Natural killer cell treated with Interleukin-12 subunit alpha and Interleukin-12 subunit beta and Interleukin-15 and Interleukin-18, amount 100 ng/mL, for 72 hours (primary cell): Measurements from ENCODE around the gene RAB24. TPM values are rescaled to one million over a fixed set of nuclear protein-coding genes. Genes with fewer than 3 reads are reported as not detected.

ENCODE experiments used
- ATAC-seq, 2 donors: fragments of 150-1000 bp; cut with Tn5 transposase in 1 of 2; sonication (Bioruptor Pico), chemical (Tn5 transposase) in 1 of 2; 2 replicates each; pipeline ENCODE4 v1.10.0; 2021
- DNase-seq: peaks from one replicate; pipeline ENCODE4 v3.0.0; 2022; ENCODE audit warnings: low spot score
- H3K27ac Mint-ChIP-seq, 2 donors: 1 replicate in 1 of 2; 2 replicates in 1 of 2; pipeline ENCODE4 v1.8.0; 2022; ENCODE audit warnings: mixed read lengths in 2 of 2, mild to moderate bottlenecking in 1 of 2, moderate library complexity in 1 of 2
- H3K27me3 Mint-ChIP-seq, 2 donors: 1 replicate in 1 of 2; 2 replicates in 1 of 2; pipeline ENCODE4 v1.8.0; 2022; ENCODE audit warnings: mixed read lengths in 2 of 2
- H3K36me3 Mint-ChIP-seq: one replicate; pipeline ENCODE4 v1.8.0; 2022; ENCODE audit warnings: mixed read lengths
- H3K4me1 Mint-ChIP-seq, 2 donors: 1 replicate in 1 of 2; 2 replicates in 1 of 2; pipeline ENCODE4 v1.8.0; 2022; ENCODE audit warnings: low read depth in 2 of 2, mixed read lengths in 2 of 2, mild to moderate bottlenecking in 1 of 2
- H3K4me3 Mint-ChIP-seq: one replicate; pipeline ENCODE4 v1.8.0; 2022; ENCODE audit warnings: mixed read lengths
- H3K9me3 Mint-ChIP-seq: 2 replicates; pipeline ENCODE4 v1.8.0; 2022; ENCODE audit warnings: mixed read lengths
- total RNA-seq, 2 donors: library from RNA; stranded (reverse); gene quantifications; one replicate each; pipeline ENCODE4 v1.2.3, GENCODE V29; 2022

RAB24 gene
- total RNA-seq, 2 donors from 2014 or later = 44.2 to 49.8 TPM

DNA sequence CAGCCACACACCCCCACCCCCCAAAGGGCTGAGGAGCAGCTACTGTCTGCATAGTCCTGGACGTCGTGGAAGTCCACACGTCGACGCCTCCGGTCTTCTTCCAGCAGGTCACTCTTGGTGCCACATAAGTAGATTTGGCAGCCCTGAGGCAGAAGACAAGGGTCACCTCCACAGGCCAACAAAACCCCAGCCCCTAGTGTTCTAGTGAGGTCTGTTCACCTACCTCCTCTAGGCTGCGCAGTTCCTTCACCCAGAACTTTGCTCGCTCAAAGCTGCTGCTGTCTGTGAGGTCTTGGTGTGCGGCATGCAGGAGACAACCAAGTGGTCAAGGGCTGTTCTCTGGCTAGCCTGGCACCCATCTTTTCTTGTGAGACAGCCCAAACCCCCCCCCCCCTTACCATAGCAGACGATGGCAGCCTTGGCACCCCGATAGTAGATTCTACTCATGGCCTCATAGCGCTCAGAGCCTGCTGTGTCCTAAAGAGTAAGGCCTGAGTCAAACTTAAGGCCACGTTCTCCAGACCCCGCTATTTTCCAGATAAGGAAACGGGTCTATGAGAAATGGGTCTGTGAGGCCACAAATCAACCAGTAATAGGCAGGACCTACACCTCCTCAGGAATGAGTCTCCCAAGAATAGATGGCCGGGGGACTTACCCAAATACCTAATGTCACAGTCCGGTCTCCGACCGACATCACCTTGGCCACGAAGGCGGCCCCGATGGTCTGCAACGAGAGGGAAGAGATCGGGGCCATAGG, 987 bp downstream of the RAB24 start:
- no peaks in the 10 kb centered on the region for H3K9me3 Mint-ChIP-seq
- DNase-seq = no peak
- H3K4me1 Mint-ChIP-seq = peaks cover 61 to 79% of the 10 kb centered on the region in 2 donors
- no peaks in the 10 kb centered on the region for H3K27me3 Mint-ChIP-seq
- H3K27ac Mint-ChIP-seq = peak overlapping the region; percentile 82 to 83
- no peak for ATAC-seq
- H3K36me3 Mint-ChIP-seq = peaks cover 4% of the 10 kb centered on the region
- H3K4me3 Mint-ChIP-seq = peak overlapping the region; percentile 96

DNA sequence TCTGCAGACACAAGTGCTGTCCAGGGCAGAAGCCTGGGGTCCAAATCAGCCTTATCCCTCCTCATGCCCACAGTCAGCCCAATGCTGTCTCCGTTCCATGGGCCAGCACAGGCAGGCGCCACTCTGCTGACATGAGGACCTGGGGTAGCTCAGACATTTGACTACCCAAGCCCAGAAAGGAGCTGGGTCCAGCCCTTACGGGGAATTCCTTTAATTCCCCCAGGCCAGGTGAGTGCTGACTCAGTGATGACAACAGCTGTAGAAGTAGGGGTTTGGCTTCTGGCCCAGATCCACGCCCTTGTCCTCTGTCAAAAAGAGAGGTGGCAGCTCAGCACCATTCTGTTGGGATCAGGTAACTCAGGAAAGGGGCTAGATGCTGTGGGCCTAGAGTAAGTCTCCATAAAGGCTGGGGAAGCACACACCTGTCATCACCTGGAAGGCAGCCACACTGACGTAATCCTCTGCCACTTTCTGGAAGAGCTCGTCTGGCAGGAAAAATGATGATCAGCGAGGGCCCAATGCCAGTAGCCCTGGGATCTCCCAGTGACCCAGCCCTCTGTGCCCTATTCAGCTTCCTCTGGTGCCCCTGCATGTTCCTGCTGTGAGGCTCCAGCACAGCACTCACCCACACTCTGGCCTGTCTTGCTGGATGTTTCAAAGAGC, 1.9 kb downstream of the RAB24 start:
- H3K4me1 Mint-ChIP-seq = peaks cover 60 to 79% of the 10 kb centered on the region in 2 donors
- ATAC-seq (no peak), DNase-seq (no peak)
- peak overlapping the region; percentile 82 to 83 for H3K27ac Mint-ChIP-seq
- H3K27me3 Mint-ChIP-seq = no peaks in the 10 kb centered on the region
- H3K36me3 Mint-ChIP-seq = peaks cover under 1% of the 10 kb centered on the region
- peak overlapping the region; percentile 96 for H3K4me3 Mint-ChIP-seq
- H3K9me3 Mint-ChIP-seq = no peaks in the 10 kb centered on the region

DNA sequence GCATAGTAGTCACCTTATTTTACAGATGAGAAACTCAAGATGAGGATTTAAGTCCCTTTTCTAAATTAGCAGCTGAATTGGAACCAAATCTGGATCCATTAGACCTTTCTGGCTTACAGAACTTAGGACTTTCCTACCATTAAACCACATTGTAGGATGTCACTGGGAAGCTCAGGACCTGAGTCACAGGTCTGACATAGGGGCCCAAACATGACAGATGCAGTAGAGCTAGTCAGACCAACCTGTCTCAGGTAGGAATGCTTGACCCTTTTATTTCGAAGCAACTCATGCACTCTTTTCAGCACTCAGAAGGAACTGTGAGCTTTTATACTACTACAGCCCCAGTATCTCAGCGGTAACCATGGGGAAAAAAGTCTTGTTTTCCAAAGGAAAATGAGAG, 2.6 kb downstream of the RAB24 start:
- H3K4me1 Mint-ChIP-seq = peaks cover 61 to 79% of the 10 kb centered on the region in 2 donors
- DNase-seq (no peak), ATAC-seq (no peak)
- H3K27ac Mint-ChIP-seq = peak overlapping the region; percentile 82 to 83
- no peaks in the 10 kb centered on the region for H3K9me3 Mint-ChIP-seq
- peak overlapping the region; percentile 96 for H3K4me3 Mint-ChIP-seq
- no peaks in the 10 kb centered on the region for H3K36me3 Mint-ChIP-seq
- H3K27me3 Mint-ChIP-seq = no peaks in the 10 kb centered on the region

DNA sequence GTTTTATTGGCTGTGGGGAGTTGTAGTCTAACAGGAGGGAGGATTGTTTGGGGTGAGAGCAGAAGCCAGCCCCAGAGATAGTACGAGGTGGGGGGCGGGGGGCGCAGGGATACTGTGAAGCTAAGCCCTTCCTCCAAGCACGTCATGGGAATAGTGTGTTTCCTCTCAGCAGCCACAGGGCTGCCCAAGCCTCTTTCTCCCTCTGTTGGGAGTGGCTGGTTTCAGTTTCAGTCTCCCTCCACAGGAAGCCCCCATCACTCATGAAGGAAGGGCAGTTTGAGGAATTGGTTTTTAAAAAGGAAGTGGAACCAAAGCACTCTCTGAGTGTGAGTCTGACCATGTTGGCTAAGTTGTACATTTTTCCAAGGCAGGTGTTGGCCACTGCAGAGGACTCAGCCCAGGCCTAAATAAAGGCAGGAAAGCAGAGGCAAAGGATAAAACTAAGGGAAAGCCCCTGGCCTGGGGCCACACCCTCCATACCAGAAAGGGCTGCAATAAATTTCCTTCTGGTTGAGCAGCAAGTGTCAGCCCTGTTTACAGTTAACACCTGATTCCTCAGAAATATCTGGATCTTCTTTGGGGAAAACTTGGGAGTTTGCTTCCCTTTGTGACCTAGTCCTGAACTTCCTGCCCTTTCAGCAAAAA, 3.2 kb downstream of the RAB24 start:
- Mint-ChIP-seq H3K9me3 (no peaks in the 10 kb centered on the region), H3K4me3 (peak overlapping the region; percentile 96), H3K27me3 (no peaks in the 10 kb centered on the region), H3K36me3 (no peaks in the 10 kb centered on the region), H3K27ac (peak overlapping the region; percentile 82 to 83), H3K4me1 (peaks cover 62 to 79% of the 10 kb centered on the region in 2 donors)
- peak; percentile 90 for DNase-seq
- ATAC-seq = peak; percentile 73 to 83

DNA sequence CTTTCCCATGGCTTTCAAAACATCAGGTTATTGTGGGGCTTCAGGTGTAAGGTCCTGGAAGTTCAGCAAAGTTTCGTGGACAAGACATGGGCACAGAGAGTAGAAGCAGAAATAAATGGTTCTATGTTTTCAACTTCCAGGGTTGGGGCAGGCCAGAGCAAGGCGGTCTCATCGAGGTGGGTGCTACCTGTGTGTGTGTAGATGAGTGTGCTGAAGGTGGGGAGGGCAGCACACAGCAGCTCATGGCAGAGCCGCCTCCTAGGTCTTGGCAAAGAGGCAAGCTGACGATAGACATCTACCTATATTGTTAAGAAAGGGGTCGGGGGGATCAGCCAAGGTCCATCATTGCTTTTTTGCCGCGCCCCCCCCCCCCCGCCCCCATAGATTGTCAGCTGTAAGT, 3.8 kb downstream of the RAB24 start:
- Mint-ChIP-seq H3K27me3 (no peaks in the 10 kb centered on the region), H3K36me3 (no peaks in the 10 kb centered on the region), H3K27ac (peak overlapping the region; percentile 82 to 83), H3K4me1 (peaks cover 60 to 75% of the 10 kb centered on the region in 2 donors), H3K4me3 (peak overlapping the region; percentile 96), H3K9me3 (no peaks in the 10 kb centered on the region)
- DNase-seq = no peak
- ATAC-seq = no peak

DNA sequence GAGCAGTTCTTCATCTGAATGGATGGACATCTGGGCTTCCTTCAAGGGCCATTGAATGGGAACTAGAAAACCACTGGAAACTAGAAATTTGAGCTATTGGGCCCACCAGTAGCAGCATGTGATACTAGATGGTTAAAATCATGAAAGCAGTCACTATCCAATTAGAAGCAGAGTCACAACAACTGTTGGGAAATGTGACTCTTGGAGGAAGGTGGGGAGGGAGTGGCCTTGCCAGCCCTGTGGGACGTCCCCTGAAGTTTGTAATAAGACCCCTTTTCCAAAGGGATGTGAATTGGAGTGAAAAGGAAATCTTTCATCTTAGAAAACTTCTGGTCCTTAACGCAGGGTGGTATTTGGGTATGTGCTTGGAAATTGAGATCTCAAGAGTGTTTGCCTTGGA, 5.6 kb downstream of the RAB24 start:
- Mint-ChIP-seq H3K9me3 (no peaks in the 10 kb centered on the region), H3K27ac (peak overlapping the region; percentile 82 to 89), H3K36me3 (peaks cover 2% of the 10 kb centered on the region), H3K27me3 (no peaks in the 10 kb centered on the region), H3K4me3 (no peak overlapping the region), H3K4me1 (peaks cover 51 to 66% of the 10 kb centered on the region in 2 donors)
- no peak for DNase-seq
- ATAC-seq = no peak

DNA sequence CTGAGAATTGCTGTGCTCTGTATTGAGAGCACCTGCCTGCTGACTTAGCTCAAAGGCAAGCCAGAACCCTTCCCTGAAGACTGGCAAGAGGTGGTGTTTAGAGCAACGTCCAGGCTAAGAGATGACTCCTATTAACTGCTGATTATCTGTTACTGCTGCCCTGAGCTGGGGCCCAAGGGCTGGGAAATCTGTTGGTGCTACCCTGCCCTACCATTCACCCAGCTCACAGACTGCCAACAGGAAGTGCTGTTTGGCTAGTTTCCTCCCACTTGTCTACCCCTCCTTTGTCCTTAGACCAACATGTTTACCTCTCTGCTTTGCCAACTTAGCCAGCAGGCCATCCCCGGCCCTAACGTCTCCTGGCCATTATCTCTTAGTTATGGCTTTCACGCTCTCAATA, 6.9 kb downstream of the RAB24 start:
- Mint-ChIP-seq H3K27me3 (no peaks in the 10 kb centered on the region), H3K9me3 (no peaks in the 10 kb centered on the region), H3K36me3 (peaks cover 14% of the 10 kb centered on the region), H3K4me1 (peaks cover 41 to 52% of the 10 kb centered on the region in 2 donors), H3K27ac (peak overlapping the region; percentile 67 to 89), H3K4me3 (peak overlapping the region; percentile 43)
- DNase-seq (no peak), ATAC-seq (peak in 1 of 2 donors; percentile 25)

DNA sequence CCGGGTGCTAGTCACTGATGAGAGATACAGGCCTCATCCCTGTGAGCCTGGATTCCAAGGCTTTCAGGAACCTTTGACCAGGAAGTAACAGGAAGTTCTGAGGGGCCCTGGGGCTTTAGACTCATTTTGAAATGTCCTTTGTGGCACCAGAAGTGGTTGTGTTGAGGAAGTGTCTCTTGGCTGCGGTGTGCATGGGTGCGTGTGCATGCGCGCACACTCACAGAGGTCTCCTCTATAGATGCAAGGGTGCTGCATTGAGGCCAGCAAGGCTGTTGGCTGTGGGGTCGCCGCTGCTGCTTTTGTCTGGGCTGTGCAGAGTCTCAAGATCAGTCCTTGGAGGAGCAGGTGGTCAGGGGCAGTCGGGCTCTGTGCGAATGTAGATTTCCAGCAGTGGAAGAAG, 7.6 kb downstream of the RAB24 start:
- Mint-ChIP-seq H3K4me1 (peaks cover 38 to 46% of the 10 kb centered on the region in 2 donors), H3K9me3 (no peaks in the 10 kb centered on the region), H3K27me3 (no peaks in the 10 kb centered on the region), H3K36me3 (peaks cover 15% of the 10 kb centered on the region), H3K4me3 (peak overlapping the region; percentile 43), H3K27ac (peak overlapping the region; percentile 67 to 89)
- ATAC-seq (peak in 1 of 2 donors; percentile 45), DNase-seq (no peak)

DNA sequence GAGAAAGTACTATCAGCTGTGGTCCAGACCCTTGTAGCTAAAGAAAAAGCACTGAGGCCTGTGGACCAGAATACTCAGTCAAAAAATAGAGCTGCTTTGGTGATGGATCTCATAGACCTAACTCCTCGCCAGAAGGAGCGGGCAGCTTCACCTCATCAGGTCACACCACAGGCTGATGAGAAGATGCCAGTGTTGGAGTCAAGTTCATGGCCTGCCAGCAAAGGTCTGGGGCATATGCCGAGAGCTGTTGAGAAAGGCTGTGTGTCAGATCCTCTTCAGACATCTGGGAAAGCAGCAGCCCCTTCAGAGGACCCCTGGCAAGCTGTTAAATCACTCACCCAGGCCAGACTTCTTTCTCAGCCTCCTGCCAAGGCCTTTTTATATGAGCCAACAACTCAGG, 8.9 kb downstream of the RAB24 start:
- Mint-ChIP-seq H3K27me3 (no peaks in the 10 kb centered on the region), H3K36me3 (peaks cover 17% of the 10 kb centered on the region)
- ATAC-seq = no peak

DNA sequence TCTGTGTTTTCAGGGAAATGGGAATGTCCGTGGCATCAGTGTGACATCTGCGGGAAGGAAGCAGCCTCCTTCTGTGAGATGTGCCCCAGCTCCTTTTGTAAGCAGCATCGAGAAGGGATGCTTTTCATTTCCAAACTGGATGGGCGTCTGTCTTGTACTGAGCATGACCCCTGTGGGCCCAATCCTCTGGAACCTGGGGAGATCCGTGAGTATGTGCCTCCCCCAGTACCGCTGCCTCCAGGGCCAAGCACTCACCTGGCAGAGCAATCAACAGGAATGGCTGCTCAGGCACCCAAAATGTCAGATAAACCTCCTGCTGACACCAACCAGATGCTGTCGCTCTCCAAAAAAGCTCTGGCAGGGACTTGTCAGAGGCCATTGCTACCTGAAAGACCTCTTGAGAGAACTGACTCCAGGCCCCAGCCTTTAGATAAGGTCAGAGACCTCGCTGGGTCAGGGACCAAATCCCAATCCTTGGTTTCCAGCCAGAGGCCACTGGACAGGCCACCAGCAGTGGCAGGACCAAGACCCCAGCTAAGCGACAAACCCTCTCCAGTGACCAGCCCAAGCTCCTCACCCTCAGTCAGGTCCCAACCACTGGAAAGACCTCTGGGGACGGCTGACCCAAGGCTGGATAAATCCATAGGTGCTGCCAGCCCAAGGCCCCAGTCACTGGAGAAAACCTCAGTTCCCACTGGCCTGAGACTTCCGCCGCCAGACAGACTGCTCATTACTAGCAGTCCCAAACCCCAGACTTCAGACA, 9.5 kb downstream of the RAB24 start:
- no peaks in the 10 kb centered on the region for H3K9me3 Mint-ChIP-seq
- no peak for ATAC-seq
- no peaks in the 10 kb centered on the region for H3K27me3 Mint-ChIP-seq
- H3K4me1 Mint-ChIP-seq = peaks cover 22 to 27% of the 10 kb centered on the region in 2 donors
- DNase-seq = no peak
- H3K4me3 Mint-ChIP-seq = no peak overlapping the region
- H3K27ac Mint-ChIP-seq = peak overlapping the region; percentile 67 to 89
- peaks cover 22% of the 10 kb centered on the region for H3K36me3 Mint-ChIP-seq

More for the DNA sequence above, 8.9 kb downstream of the RAB24 start:
- Mint-ChIP-seq H3K27ac (peak overlapping the region; percentile 67 to 89), H3K4me1 (peaks cover 27 to 33% of the 10 kb centered on the region in 2 donors), H3K9me3 (no peaks in the 10 kb centered on the region), H3K4me3 (no peak overlapping the region)
- no peak for DNase-seq

DNA sequence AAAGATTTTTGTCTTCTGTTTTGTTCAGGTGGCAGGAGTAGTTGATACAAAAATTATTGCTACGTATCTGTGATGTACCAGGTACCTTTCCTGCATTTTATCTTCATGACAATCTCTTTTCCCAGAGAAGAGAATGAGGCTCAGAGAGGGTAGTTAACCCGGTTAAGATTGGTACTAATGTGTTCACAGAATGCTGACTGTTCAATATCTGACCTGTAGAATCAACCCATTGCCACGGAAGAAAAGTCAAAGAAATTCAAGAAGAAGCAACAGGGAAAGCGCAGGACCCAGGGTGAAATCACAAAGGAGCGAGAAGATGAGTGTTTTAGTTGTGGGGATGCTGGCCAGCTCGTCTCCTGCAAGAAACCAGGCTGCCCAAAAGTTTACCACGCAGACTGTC, 11.8 kb downstream of the RAB24 start:
- Mint-ChIP-seq H3K4me1 (peaks cover 16 to 20% of the 10 kb centered on the region in 2 donors), H3K27ac (no peak overlapping the region), H3K4me3 (no peak overlapping the region), H3K9me3 (no peaks in the 10 kb centered on the region), H3K36me3 (peaks cover 26% of the 10 kb centered on the region), H3K27me3 (no peaks in the 10 kb centered on the region)
- DNase-seq = no peak
- no peak for ATAC-seq

DNA sequence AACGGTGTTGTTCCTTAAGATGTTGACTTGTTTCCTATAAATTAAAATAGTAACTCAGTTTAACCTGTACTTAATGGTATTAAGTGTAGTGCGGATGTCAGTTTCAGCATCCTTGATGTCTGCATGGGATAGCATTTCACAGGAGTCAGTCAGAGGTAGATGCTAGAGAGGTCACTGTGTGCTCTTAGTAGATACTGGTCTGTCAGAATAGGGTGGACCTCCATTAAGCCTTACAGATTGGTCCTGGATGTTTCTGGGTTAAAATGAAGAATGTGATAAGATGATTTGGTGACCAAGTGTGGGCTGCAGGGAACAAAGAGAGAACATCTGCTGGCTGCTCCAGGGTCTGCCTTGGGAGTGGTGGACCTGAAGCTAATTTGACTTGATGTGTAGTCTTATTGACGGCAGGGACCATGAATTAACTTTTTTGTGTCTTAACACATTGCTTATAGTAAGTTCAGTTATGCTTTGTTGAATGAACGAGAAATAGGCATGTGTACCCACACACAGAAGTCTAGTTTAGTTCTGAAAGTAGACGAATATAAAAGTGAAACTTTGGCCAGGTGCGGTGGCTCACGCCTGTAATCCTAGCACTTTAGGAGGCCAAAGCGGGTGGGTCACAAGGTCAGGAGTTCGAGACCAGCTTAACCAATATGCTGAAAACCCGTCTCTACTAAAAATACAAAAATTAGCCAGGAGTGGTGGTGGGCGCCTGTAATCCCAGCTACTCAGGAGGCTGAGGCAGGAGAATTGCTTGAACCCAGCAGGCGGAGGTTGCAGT, 12.5 kb downstream of the RAB24 start:
- Mint-ChIP-seq H3K4me1 (peaks cover 9 to 14% of the 10 kb centered on the region in 2 donors), H3K27me3 (no peaks in the 10 kb centered on the region), H3K4me3 (no peak overlapping the region), H3K27ac (no peak overlapping the region), H3K36me3 (peaks cover 28% of the 10 kb centered on the region), H3K9me3 (no peaks in the 10 kb centered on the region)
- ATAC-seq (no peak), DNase-seq (no peak)

DNA sequence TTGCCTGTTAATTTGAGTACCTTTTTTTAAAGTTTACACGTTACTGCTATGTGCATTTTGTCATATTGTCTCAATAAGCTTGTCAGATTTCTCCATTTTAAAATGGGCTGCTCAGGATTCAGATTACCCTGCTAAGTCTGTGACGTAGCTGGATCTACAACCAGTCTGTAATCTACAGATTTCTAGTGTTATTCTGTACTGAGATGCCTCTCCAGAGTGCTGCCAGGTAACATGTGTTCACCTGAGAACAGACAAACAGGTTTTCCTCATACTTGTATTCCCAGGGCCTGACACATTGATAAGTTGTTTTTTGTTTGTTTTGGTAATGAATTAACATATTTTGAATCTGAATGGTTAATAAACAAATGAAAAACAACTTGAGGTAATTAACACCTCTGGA, 15.3 kb downstream of the RAB24 start:
- DNase-seq = no peak
- H3K27me3 Mint-ChIP-seq = no peaks in the 10 kb centered on the region
- no peak overlapping the region for H3K27ac Mint-ChIP-seq
- no peaks in the 10 kb centered on the region for H3K9me3 Mint-ChIP-seq
- H3K36me3 Mint-ChIP-seq = peaks cover 41% of the 10 kb centered on the region
- no peak overlapping the region for H3K4me3 Mint-ChIP-seq
- ATAC-seq = no peak
- H3K4me1 Mint-ChIP-seq = peaks cover 0 to 4% of the 10 kb centered on the region in 2 donors
